Sigmoid colon (tissue), 4 donors: ENCODE measurements around the gene GPR183.

ENCODE experiments used
- POLR2AphosphoS5 ChIP-seq, 4 donors: sonication (generic); formaldehyde crosslinking; IDR thresholded peaks; one replicate each; pipeline ENCODE4 v1.6.1; 2017; ENCODE audit warnings: antibody characterized with exemption in 4 of 4
- TF ChIP-seq, protein P1 (sequence below), 4 experiments: fragments of 450-650 bp in 3 of 4; fragments of 200-600 bp in 1 of 4; IDR thresholded peaks; one replicate each; pipeline ENCODE4 v1.5.1; 2016 to 2019; ENCODE audit warnings: antibody characterized with exemption in 4 of 4, mild to moderate bottlenecking in 3 of 4, moderate library complexity in 2 of 4

DNA sequence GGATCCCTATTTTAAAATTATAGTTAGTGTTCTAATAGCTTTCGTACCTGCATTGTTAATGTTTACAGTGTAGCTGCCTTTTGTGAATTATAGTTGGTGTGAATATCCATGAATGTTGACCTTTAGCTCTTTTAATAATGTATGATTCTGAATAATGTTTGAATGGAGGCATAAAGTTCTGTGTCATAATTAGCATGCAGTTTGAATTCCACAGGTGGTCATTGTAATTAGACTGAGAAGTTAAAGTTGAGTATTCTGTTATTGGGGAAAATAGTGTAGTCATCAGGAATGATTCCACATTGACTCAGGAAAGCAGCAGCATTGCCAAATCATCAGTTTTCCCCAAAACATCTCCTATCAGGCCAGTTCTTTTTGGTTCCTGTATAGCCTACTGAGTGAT, 61.1 kb downstream of the GPR183 start:
- TF ChIP-seq, protein P1, sequence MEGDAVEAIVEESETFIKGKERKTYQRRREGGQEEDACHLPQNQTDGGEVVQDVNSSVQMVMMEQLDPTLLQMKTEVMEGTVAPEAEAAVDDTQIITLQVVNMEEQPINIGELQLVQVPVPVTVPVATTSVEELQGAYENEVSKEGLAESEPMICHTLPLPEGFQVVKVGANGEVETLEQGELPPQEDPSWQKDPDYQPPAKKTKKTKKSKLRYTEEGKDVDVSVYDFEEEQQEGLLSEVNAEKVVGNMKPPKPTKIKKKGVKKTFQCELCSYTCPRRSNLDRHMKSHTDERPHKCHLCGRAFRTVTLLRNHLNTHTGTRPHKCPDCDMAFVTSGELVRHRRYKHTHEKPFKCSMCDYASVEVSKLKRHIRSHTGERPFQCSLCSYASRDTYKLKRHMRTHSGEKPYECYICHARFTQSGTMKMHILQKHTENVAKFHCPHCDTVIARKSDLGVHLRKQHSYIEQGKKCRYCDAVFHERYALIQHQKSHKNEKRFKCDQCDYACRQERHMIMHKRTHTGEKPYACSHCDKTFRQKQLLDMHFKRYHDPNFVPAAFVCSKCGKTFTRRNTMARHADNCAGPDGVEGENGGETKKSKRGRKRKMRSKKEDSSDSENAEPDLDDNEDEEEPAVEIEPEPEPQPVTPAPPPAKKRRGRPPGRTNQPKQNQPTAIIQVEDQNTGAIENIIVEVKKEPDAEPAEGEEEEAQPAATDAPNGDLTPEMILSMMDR (IDR thresholded peaks at IDR 0.05), result no peak
- TF ChIP-seq POLR2AphosphoS5 (IDR thresholded peaks at IDR 0.05), result no peak
